Choroid plexus epithelial cell (primary cell): ENCODE measurements around the gene SEMA4A.

Experiments used
- DNase-seq: peaks from one replicate; pipeline ENCODE4 v3.0.0-alpha.2; 2010; ENCODE audit warnings: low read depth
- H3K4me3 ChIP-seq: 2 replicates; pipeline ENCODE4 v1.5.1; 2011; ENCODE audit warnings: low read depth, mild to moderate bottlenecking, control low read depth, low read length, moderate library complexity
- TF ChIP-seq, protein P1 (sequence below): conservative IDR thresholded peaks from 2 replicates; pipeline ENCODE4 v1.5.1; 2011; ENCODE audit warnings: low read depth, mild to moderate bottlenecking, control low read depth, inconsistent platforms, low read length, moderate library complexity

The SEMA4A gene

DNA sequence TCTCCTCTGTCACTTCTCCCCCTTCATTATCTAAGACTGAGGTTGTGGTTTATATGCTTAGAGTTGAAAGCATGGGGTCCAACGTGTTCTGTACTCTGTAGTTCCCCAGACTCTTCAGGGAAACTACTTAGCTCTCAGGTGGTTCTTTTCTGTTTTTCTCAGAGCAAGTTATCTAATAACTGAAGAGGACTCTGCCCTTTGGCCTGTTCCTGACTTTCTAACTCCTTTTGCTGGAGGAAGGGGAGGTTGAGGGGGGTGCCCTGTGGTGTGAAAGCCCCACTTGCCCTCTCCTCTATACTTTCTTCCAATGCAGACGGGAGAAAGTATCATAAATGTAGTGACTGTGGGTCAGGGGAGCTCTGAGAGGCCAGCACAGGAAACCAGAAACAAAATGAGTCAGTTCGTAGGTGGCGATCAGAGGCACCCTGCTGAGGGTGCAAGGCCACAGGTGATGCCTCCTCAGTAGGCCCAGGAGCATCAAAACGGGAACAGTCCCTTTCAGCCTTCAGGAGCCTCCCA, 45.5 kb downstream of the SEMA4A start:
- no peak for DNase-seq
- TF ChIP-seq, protein P1, sequence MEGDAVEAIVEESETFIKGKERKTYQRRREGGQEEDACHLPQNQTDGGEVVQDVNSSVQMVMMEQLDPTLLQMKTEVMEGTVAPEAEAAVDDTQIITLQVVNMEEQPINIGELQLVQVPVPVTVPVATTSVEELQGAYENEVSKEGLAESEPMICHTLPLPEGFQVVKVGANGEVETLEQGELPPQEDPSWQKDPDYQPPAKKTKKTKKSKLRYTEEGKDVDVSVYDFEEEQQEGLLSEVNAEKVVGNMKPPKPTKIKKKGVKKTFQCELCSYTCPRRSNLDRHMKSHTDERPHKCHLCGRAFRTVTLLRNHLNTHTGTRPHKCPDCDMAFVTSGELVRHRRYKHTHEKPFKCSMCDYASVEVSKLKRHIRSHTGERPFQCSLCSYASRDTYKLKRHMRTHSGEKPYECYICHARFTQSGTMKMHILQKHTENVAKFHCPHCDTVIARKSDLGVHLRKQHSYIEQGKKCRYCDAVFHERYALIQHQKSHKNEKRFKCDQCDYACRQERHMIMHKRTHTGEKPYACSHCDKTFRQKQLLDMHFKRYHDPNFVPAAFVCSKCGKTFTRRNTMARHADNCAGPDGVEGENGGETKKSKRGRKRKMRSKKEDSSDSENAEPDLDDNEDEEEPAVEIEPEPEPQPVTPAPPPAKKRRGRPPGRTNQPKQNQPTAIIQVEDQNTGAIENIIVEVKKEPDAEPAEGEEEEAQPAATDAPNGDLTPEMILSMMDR: no peak
- H3K4me3 ChIP-seq: no peak overlapping the region

DNA sequence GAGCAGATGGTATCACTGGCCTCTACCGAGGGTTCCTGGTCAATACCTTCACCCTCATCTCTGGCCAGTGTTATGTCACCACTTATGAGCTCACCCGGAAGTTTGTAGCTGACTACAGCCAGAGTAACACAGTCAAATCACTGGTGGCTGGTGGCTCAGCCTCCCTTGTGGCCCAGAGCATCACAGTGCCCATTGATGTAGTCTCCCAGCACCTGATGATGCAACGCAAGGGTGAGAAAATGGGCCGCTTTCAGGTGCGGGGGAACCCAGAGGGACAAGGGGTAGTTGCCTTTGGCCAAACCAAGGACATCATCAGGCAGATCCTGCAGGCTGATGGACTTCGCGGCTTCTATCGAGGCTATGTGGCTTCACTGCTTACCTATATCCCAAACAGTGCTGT, 46.7 kb downstream of the SEMA4A start:
- no peak for DNase-seq
- TF ChIP-seq, protein P1: no peak
- no peak overlapping the region for H3K4me3 ChIP-seq

DNA sequence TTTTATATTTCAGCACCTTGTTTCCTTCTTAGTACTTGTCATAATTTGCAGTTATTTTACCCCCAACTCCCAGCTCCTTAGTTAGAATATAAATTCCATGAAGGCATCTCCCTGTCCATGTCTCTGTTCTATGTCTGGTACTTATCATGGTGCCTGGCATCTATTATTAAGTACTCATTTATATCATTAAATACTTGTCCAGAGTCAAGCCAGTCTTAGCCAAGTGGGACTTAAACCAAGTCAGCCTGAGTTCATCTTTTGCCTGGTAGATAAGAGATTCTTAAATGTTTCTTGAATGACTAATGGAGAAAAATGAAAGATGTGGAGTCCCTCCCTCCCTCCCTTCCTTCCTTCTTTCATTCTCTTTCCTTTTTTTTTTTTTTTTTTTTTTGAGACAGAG, 49.9 kb downstream of the SEMA4A start:
- H3K4me3 ChIP-seq: no peak overlapping the region
- peak; percentile 73 for DNase-seq
- TF ChIP-seq, protein P1: no peak

DNA sequence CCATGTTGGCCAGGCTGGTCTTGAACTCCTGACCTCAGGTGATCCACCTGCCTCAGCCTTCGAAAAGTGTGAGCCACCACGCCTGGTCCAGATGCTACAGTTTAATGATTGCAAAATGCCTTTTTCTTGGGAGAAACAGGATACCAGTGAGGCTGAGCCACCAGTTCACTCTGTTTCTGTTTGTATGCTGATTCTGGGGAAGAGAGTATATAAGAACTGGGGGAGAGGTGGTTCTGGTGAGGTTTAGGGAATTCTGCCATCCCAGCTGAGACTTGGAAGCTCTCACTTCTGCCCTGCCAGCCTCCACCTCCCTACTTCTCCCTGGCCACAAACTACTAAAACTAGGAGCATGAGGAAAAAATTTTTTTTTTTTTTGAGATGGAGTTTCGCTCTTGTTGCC, 51.3 kb downstream of the SEMA4A start:
- TF ChIP-seq, protein P1: no peak
- H3K4me3 ChIP-seq: no peak overlapping the region
- no peak for DNase-seq

DNA sequence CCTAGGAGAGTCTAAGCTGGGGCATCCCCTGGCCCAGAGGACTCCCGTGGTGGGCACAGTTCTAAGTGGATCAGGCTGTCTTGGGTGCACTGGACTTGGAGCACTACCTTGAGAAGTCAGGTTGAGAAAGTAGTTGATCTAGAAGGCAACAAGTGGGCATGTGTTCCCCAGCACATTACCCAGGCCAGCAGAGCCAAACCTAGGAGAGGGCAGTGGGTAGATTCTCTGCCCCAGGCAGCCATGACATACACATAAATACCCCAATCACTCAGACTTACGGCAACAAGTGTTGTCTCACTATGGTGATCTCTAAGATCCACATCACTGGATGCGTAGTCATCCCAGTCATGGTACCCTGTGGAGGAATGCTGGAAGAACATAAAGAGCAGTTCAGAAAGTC, 57.9 kb downstream of the SEMA4A start:
- H3K4me3 ChIP-seq: no peak overlapping the region
- DNase-seq: no peak
- TF ChIP-seq, protein P1: no peak

DNA sequence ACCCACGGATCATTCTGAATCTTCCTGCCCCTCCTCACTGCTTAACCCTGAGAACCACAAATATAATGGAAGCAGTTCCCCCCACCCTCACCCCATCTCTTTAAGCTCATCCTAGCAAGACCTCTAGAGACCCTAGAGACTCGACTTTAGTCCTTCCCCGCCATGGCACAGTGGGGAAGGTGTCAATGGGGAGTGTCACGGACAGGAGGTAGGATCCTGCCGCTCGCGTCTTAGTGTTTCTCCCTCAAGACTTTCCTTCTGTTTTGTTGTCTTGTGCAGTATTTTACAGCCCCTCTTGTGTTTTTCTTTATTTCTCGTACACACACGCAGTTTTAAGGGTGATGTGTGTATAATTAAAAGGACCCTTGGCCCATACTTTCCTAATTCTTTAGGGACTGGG, 58.7 kb downstream of the SEMA4A start:
- TF ChIP-seq, protein P1: no peak
- DNase-seq: no peak
- no peak overlapping the region for H3K4me3 ChIP-seq

DNA sequence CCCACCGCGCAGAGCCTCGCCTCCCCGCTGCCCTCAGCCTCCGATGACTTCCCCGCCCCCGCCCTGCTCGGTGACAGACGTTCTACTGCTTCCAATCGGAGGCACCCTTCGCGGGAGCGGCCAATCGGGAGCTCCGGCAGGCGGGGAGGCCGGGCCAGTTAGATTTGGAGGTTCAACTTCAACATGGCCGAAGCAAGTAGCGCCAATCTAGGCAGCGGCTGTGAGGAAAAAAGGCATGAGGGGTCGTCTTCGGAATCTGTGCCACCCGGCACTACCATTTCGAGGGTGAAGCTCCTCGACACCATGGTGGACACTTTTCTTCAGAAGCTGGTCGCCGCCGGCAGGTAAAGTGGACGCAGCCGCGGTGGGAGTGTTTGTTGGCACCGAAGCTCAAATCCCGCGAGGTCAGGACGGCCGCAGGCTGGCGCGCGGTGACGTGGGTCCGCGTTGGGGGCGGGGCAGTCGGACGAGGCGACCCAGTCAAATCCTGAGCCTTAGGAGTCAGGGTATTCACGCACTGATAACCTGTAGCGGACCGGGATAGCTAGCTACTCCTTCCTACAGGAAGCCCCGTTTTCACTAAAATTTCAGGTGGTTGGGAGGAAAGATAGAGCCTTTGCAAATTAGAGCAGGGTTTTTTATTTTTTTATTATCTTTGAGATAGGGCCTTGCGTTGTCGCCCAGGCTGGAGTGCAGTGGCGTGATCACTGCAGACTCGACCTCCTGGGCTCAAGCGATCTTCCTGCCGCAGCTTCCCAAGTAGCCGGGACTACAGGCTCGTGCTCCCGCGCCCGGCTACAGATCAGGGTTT, 59.7 kb downstream of the SEMA4A start, which contains the start of gene PMF1:
TSS of gene PMF1 (plus strand) at position 175 of the 811 bp plus-strand sequence. CDS start at position 184, 9 bp downstream.
- peak within 1 kb of the TSS; percentile 74 for H3K4me3 ChIP-seq
- DNase-seq: peak; percentile 97
- TF ChIP-seq, protein P1: peak; percentile 1
